ENCODE results near the gene LAMTOR2.

GRCh38 chr1:156062189-156062588 is 7.6 kb downstream of the LAMTOR2 start:
- TF ChIP-seq CTCF (IDR thresholded peaks at IDR 0.05): no peak
- no peak for TF ChIP-seq POLR2A (IDR thresholded peaks at IDR 0.05)
